Measurements from ENCODE around the gene PROZ. TPM values are rescaled to one million over a fixed set of nuclear protein-coding genes. Genes with fewer than 3 reads are reported as not detected.

The PROZ gene
- total RNA-seq, 6 donors from 2014 or later: not detected

DNA sequence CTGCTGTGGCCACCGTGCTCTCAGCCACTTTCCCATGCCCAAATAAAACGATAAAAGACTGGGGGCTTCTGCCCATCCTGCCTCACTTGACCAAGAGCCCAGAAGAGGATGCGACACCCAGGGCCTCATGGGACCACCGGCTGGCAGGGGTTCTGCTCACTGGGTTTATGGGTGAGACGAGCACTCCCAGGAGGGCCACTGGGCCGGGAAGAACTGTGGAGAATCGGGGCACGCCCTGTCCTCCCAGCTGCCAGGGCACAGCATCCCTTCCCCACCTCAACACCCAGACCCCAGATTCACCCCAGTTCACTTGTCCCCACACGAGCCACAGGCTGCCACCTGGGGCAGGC is 40.6 kb upstream of the PROZ start:
- ATAC-seq (ENCODE audit: low FRiP score in 2 of 2) (no peak), DNase-seq (peak in 1 of 2 donors; percentile 4)
- no peaks in the 10 kb centered on the region for H3K9me3 ChIP-seq
- H3K36me3 ChIP-seq: no peaks in the 10 kb centered on the region
- no peak overlapping the region for H3K4me3 ChIP-seq
- H3K27ac ChIP-seq: no peak overlapping the region
- 91 to 96% methylated on average over 4 to 9 of the region's 9 CpGs for WGBS, 2 donors
- no peaks in the 10 kb centered on the region for H3K4me1 ChIP-seq
- TF ChIP-seq POLR2A (IDR thresholded peaks at IDR 0.05) (no peak), EP300 (IDR thresholded peaks at IDR 0.05) (no peak), CTCF (IDR thresholded peaks at IDR 0.05) (no peak), POLR2AphosphoS5 (IDR thresholded peaks at IDR 0.05) (no peak)
- H3K27me3 ChIP-seq: no peaks in the 10 kb centered on the region

DNA sequence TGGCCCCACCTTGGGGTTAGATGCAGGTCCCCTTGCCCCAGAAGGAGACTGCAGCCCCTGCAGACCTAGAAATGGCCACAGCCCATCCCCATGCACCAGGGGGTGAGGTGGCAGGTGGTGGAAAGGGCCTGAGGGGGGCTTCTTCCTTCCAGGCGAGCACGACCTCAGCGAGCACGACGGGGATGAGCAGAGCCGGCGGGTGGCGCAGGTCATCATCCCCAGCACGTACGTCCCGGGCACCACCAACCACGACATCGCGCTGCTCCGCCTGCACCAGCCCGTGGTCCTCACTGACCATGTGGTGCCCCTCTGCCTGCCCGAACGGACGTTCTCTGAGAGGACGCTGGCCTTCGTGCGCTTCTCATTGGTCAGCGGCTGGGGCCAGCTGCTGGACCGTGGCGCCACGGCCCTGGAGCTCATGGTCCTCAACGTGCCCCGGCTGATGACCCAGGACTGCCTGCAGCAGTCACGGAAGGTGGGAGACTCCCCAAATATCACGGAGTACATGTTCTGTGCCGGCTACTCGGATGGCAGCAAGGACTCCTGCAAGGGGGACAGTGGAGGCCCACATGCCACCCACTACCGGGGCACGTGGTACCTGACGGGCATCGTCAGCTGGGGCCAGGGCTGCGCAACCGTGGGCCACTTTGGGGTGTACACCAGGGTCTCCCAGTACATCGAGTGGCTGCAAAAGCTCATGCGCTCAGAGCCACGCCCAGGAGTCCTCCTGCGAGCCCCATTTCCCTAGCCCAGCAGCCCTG is 40.0 kb upstream of the PROZ start:
- Histone ChIP-seq H3K27ac (no peak overlapping the region), H3K4me3 (no peak overlapping the region), H3K9me3 (no peaks in the 10 kb centered on the region), H3K27me3 (no peaks in the 10 kb centered on the region), H3K4me1 (no peaks in the 10 kb centered on the region), H3K36me3 (no peaks in the 10 kb centered on the region)
- WGBS, 2 donors: 88 to 92% methylated on average over 19 to 34 of the region's 42 CpGs
- DNase-seq (peak; percentile 19 to 69), ATAC-seq (ENCODE audit: low FRiP score in 2 of 2) (no peak)
- TF ChIP-seq POLR2A (IDR thresholded peaks at IDR 0.05): no peak
- no peak for TF ChIP-seq EP300 (IDR thresholded peaks at IDR 0.05)
- TF ChIP-seq POLR2AphosphoS5 (IDR thresholded peaks at IDR 0.05): no peak
- TF ChIP-seq CTCF (IDR thresholded peaks at IDR 0.05): no peak

DNA sequence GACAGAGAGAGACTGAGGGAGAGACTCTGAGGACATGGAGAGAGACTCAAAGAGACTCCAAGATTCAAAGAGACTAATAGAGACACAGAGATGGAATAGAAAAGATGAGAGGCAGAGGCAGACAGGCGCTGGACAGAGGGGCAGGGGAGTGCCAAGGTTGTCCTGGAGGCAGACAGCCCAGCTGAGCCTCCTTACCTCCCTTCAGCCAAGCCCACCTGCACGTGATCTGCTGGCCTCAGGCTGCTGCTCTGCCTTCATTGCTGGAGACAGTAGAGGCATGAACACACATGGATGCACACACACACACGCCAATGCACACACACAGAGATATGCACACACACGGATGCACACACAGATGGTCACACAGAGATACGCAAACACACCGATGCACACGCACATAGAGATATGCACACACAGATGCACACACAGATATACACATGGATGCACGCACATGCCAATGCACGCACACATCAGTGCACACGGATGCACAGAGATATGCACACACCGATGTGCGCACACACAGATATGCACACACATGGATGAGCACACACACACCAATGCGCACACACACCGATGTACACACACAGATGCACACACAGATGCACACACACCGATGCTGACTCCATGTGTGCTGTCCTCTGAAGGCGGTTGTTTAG is 39.2 kb upstream of the PROZ start:
- ATAC-seq (ENCODE audit: low FRiP score in 2 of 2) (no peak), DNase-seq (peak in 1 of 2 donors; percentile 10)
- no peak overlapping the region for H3K4me3 ChIP-seq

GRCh38 chr13:113119822-113120189 is 38.6 kb upstream of the PROZ start:
- no peaks in the 10 kb centered on the region for H3K9me3 ChIP-seq
- TF ChIP-seq POLR2AphosphoS5 (IDR thresholded peaks at IDR 0.05) (no peak), EP300 (IDR thresholded peaks at IDR 0.05) (no peak), CTCF (IDR thresholded peaks at IDR 0.05) (no peak), POLR2A (IDR thresholded peaks at IDR 0.05) (no peak)
- H3K36me3 ChIP-seq: no peaks in the 10 kb centered on the region
- H3K27me3 ChIP-seq: no peaks in the 10 kb centered on the region
- H3K27ac ChIP-seq: no peak overlapping the region
- H3K4me3 ChIP-seq: no peak overlapping the region
- no peak for ATAC-seq (ENCODE audit: low FRiP score in 2 of 2)
- H3K4me1 ChIP-seq: no peaks in the 10 kb centered on the region
- peak in 1 of 2 donors; percentile 2 for DNase-seq
- WGBS, 2 donors: 81 to 93% methylated on average over 7 of the region's 7 CpGs

More for the DNA sequence above, 39.2 kb upstream of the PROZ start:
- H3K27me3 ChIP-seq: no peaks in the 10 kb centered on the region
- WGBS, 2 donors: 79 to 88% methylated on average over 16 of the region's 16 CpGs
- no peaks in the 10 kb centered on the region for H3K4me1 ChIP-seq
- TF ChIP-seq CTCF (IDR thresholded peaks at IDR 0.05) (no peak), POLR2A (IDR thresholded peaks at IDR 0.05) (no peak), EP300 (IDR thresholded peaks at IDR 0.05) (no peak), POLR2AphosphoS5 (IDR thresholded peaks at IDR 0.05) (no peak)
- H3K9me3 ChIP-seq: no peaks in the 10 kb centered on the region
- H3K36me3 ChIP-seq: no peaks in the 10 kb centered on the region
- H3K27ac ChIP-seq: no peak overlapping the region

Data from upper lobe of left lung (tissue), 6 donors.